22Rv1 (cell line): ENCODE measurements around the gene PHACTR4.

Experiments used
- CTCF ChIP-seq: fragments of 450-650 bp; IDR thresholded peaks from 2 replicates; pipeline ENCODE4 v1.5.1; 2017; ENCODE audit warnings: mild to moderate bottlenecking
- ZFX ChIP-seq: fragments of 450-650 bp; IDR thresholded peaks from 2 replicates; pipeline ENCODE4 v1.6.1; 2017; ENCODE audit warnings: antibody characterized with exemption, borderline replicate concordance

- TF ChIP-seq CTCF, result no peak
- no peak for TF ChIP-seq ZFX
Observed at GRCh38 chr1:28451011-28451410, 81.5 kb downstream of the PHACTR4 start.
